Left lung (tissue), 10 donors: ENCODE measurements around the gene CAPZB. TPM values are rescaled to one million over a fixed set of nuclear protein-coding genes. Genes with fewer than 3 reads are reported as not detected.

Experiments
- ATAC-seq: fragments of 200-7000 bp; cut with Tn5 transposase; one replicate; pipeline ENCODE4 v1.9.1; 2020; ENCODE audit warnings: moderate library complexity
- DNase-seq, 4 donors: peaks; one replicate each; pipeline ENCODE4 v3.0.0-alpha.2; 2013 to 2020
- H3K27ac ChIP-seq, 2 donors: fragments of 200-600 bp; sonication (generic) in 1 of 2; one replicate each; pipeline versions ENCODE4 v1.5.0 to v1.8.0; 2020 to 2021
- H3K27me3 ChIP-seq, 2 donors: fragments of 200-600 bp; sonication (generic) in 1 of 2; one replicate each; pipeline versions ENCODE4 v1.5.0 to v1.8.0; 2020 to 2021
- H3K36me3 ChIP-seq, 2 donors: fragments of 200-600 bp; sonication (generic) in 1 of 2; one replicate each; pipeline versions ENCODE4 v1.5.0 to v1.8.0; 2020 to 2021
- H3K4me1 ChIP-seq, 2 donors: fragments of 200-600 bp; one replicate each; pipeline ENCODE4 v1.8.0; 2021
- H3K4me3 ChIP-seq, 2 donors: fragments of 200-600 bp; sonication (generic) in 1 of 2; one replicate each; pipeline versions ENCODE4 v1.5.0 to v1.8.0; 2020 to 2021; ENCODE audit warnings: mild to moderate bottlenecking in 1 of 2
- H3K9me3 ChIP-seq, 2 donors: fragments of 200-600 bp; sonication (generic) in 1 of 2; one replicate each; pipeline versions ENCODE4 v1.5.0 to v1.8.0; 2020 to 2021
- CTCF ChIP-seq, 2 donors: fragments of 200-600 bp; sonication (generic) in 1 of 2; IDR thresholded peaks; one replicate each; pipeline versions ENCODE4 v1.5.0 to v1.8.0; 2021; ENCODE audit warnings: antibody characterized with exemption in 2 of 2
- intact Hi-C, 2 donors: fragments of 100-400 bp; cut with DNase I; formaldehyde crosslinking; loops; one replicate each; pipeline versions ENCODE4 v1.11.2 to v1.14.2; 2022
- polyA plus RNA-seq, 6 donors: library from polyadenylated mRNA; unstranded; fragments of 120-200 nt; gene quantifications; one replicate each; pipeline ENCODE4 v1.2.1, GENCODE V29; 2013; ENCODE audit not compliant: insufficient read length in 6 of 6
- total RNA-seq, 2 donors: library from RNA; stranded (reverse); fragmentation: NEBNext Ultra II Directional; extraction: Animal tissue kit (Norgen Biotek cat#: 25700); gene quantifications; one replicate each; pipeline ENCODE4 v1.2.1, GENCODE V29; 2021
- donor health status: DM: no; HTN: yes; CAD: no.
- donor health status: DM: no; HTN: no; CAD: no.

CAPZB gene
- total and polyA plus RNA-seq, 8 donors, result 223 to 327 (median 256) TPM

GRCh38 chr1:19438516-19439195 lies 46.7 kb downstream of the CAPZB start:
- no peak for TF ChIP-seq CTCF (IDR thresholded peaks at IDR 0.05)
- intact Hi-C loops, result no loop called here
- Histone ChIP-seq H3K27me3 (no peaks in the 10 kb centered on the region), H3K9me3 (no peaks in the 10 kb centered on the region), H3K4me1 (peaks cover 65 to 83% of the 10 kb centered on the region in 2 donors), H3K27ac (peak overlapping the region; percentile 75 to 79), H3K36me3 (no peaks in the 10 kb centered on the region), H3K4me3 (no peak overlapping the region)
- DNase-seq, result no peak
- ATAC-seq, result no peak

GRCh38 chr1:19437891-19438294 lies 47.4 kb downstream of the CAPZB start:
- peak; percentile 31 for ATAC-seq
- Histone ChIP-seq H3K27ac (peak overlapping the region; percentile 75 to 79), H3K36me3 (peaks cover 0 to 3% of the 10 kb centered on the region in 2 donors), H3K4me1 (peaks cover 67 to 86% of the 10 kb centered on the region in 2 donors), H3K4me3 (no peak overlapping the region), H3K27me3 (no peaks in the 10 kb centered on the region), H3K9me3 (no peaks in the 10 kb centered on the region)
- intact Hi-C loops, result no loop called here
- no peak for TF ChIP-seq CTCF (IDR thresholded peaks at IDR 0.05)
- DNase-seq, result peak; percentile 57 to 78 (median 64)

GRCh38 chr1:19436716-19437476 lies 48.4 kb downstream of the CAPZB start:
- no peak for TF ChIP-seq CTCF (IDR thresholded peaks at IDR 0.05)
- Histone ChIP-seq H3K4me3 (no peak overlapping the region), H3K27me3 (no peaks in the 10 kb centered on the region), H3K36me3 (peaks cover 0 to 5% of the 10 kb centered on the region in 2 donors), H3K4me1 (peaks cover 67 to 91% of the 10 kb centered on the region in 2 donors), H3K27ac (peak overlapping the region; percentile 75 to 79), H3K9me3 (no peaks in the 10 kb centered on the region)
- DNase-seq, result peak in 3 of 4 donors; percentile 56 to 72 (median 62)
- ATAC-seq, result peak; percentile 28
- intact Hi-C loops, result no loop called here

GRCh38 chr1:19435851-19436455 lies 49.4 kb downstream of the CAPZB start:
- Histone ChIP-seq H3K4me3 (no peak overlapping the region), H3K9me3 (no peaks in the 10 kb centered on the region), H3K27ac (peak overlapping the region; percentile 75 to 79), H3K27me3 (no peaks in the 10 kb centered on the region), H3K4me1 (peaks cover 67 to 89% of the 10 kb centered on the region in 2 donors), H3K36me3 (peaks cover 0 to 5% of the 10 kb centered on the region in 2 donors)
- DNase-seq (no peak), ATAC-seq (peak; percentile 18)
- intact Hi-C loops, result no loop called here
- no peak for TF ChIP-seq CTCF (IDR thresholded peaks at IDR 0.05)

GRCh38 chr1:19435181-19435580 lies 50.2 kb downstream of the CAPZB start:
- Histone ChIP-seq H3K9me3 (no peaks in the 10 kb centered on the region), H3K4me3 (no peak overlapping the region), H3K27me3 (no peaks in the 10 kb centered on the region), H3K27ac (peak overlapping the region; percentile 75 to 79), H3K4me1 (peaks cover 71 to 89% of the 10 kb centered on the region in 2 donors), H3K36me3 (peaks cover 0 to 5% of the 10 kb centered on the region in 2 donors)
- no peak for TF ChIP-seq CTCF (IDR thresholded peaks at IDR 0.05)
- ATAC-seq, result peak; percentile 27
- intact Hi-C loops, result no loop called here
- DNase-seq, result peak in 2 of 4 donors; percentile 84 to 90
